SK-N-MC (cell line): ENCODE results near the gene ANKRD10.

Experiments
- DNase-seq: peaks from one replicate; pipeline ENCODE4 v3.0.0-alpha.2; 2011; ENCODE audit warnings: low read depth, low spot score
- H3K27ac ChIP-seq: fragments of 200-600 bp; sonication (generic); 2 replicates; pipeline ENCODE4 v1.5.1; 2016; ENCODE audit warnings: mixed run types
- H3K36me3 ChIP-seq: fragments of 200-600 bp; sonication (generic); 2 replicates; pipeline ENCODE4 v1.6.1; 2017; ENCODE audit warnings: antibody characterized with exemption, low read length, mixed read lengths; ENCODE audit not compliant: insufficient read depth
- H3K4me3 ChIP-seq: fragments of 200-600 bp; sonication (generic); 2 replicates; pipeline ENCODE4 v1.5.1; 2016
- H3K9ac ChIP-seq: fragments of 200-600 bp; sonication (generic); 2 replicates; pipeline ENCODE4 v1.8.0; 2017; ENCODE audit warnings: mixed run types, mixed read lengths; ENCODE audit not compliant: insufficient read length
- H3K9me3 ChIP-seq: fragments of 200-600 bp; sonication (generic); 2 replicates; pipeline ENCODE4 v1.6.1; 2017; ENCODE audit warnings: low read depth, mild to moderate bottlenecking, antibody characterized with exemption, low read length, moderate library complexity, mixed read lengths
- EZH2 ChIP-seq: fragments of 200-600 bp; sonication (generic); IDR thresholded peaks from one replicate; pipeline ENCODE4 v1.6.1; 2017; ENCODE audit warnings: antibody characterized with exemption
- FOXP2 ChIP-seq: optimal IDR thresholded peaks from 2 replicates; pipeline ENCODE3; 2011; ENCODE audit warnings: mild to moderate bottlenecking, moderate library complexity; ENCODE audit not compliant: insufficient read depth; ENCODE audit errors: extremely low read length, control extremely low read depth
- POLR2AphosphoS5 ChIP-seq: IDR thresholded peaks from 2 replicates; pipeline ENCODE4 v1.6.1; 2012; ENCODE audit warnings: mild to moderate bottlenecking, low read depth, low read length, borderline replicate concordance

Gene ANKRD10

DNA sequence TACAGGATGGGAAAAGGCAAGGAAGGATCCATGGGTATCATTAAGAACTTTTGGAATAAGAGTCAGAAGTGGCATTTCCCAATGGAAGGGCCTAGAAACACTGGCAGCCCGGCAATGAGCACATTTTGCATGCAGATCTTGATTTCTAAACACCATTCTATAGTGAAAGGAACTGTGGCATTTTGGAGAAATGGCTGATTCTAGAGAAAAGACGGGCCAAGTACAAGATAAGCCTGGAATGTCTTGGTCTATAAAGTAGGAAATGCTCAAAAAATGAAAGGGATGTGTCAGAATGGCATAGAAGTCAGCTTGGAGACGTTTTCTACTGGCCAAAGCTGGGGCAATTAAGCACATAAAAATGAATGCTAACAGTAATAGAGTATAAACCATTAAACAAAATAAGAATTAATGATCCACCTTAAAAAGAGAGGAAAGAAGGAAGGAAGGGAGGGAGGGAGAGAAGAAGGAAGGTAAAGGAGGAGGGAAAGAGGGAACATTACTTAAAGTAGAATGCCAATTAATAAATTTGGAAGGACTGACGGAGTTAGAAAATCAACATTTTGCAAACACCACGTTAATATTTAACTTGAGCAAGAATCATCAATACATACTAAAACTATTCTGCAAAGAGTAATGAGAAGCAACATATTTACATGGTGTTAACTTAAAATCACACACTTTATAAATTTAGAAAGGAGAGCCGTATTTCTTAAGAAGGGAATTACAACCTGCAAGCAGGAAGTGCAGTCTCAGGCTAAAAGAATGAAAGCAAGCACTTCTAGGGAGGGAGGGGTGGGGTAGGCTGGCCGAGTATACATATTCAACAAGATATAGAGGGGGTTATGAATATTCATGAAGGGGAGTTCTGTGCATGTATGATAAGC, 78.9 kb downstream of the ANKRD10 start:
- Histone ChIP-seq H3K9ac (no peak overlapping the region), H3K36me3 (no peaks in the 10 kb centered on the region), H3K4me3 (no peak overlapping the region), H3K9me3 (no peaks in the 10 kb centered on the region), H3K27ac (no peak overlapping the region)
- DNase-seq = no peak
- TF ChIP-seq EZH2 = no peak
- TF ChIP-seq FOXP2 = no peak
- TF ChIP-seq POLR2AphosphoS5 = no peak

- no peak for DNase-seq
- no peaks in the 10 kb centered on the region for H3K36me3 ChIP-seq
- no peak for TF ChIP-seq EZH2
- no peak for TF ChIP-seq POLR2AphosphoS5
- no peak for TF ChIP-seq FOXP2
- no peaks in the 10 kb centered on the region for H3K9me3 ChIP-seq
- no peak overlapping the region for H3K9ac ChIP-seq
- H3K4me3 ChIP-seq = no peak overlapping the region
- no peak overlapping the region for H3K27ac ChIP-seq
Measured at GRCh38 chr13:110834572-110834971, 80.3 kb downstream of the ANKRD10 start.

GRCh38 chr13:110832531-110832930, 82.3 kb downstream of the ANKRD10 start:
- H3K4me3 ChIP-seq = no peak overlapping the region
- H3K9ac ChIP-seq = no peak overlapping the region
- DNase-seq = no peak
- H3K36me3 ChIP-seq = no peaks in the 10 kb centered on the region
- TF ChIP-seq POLR2AphosphoS5 (no peak), EZH2 (no peak), FOXP2 (no peak)
- H3K9me3 ChIP-seq = no peaks in the 10 kb centered on the region
- no peak overlapping the region for H3K27ac ChIP-seq

DNA sequence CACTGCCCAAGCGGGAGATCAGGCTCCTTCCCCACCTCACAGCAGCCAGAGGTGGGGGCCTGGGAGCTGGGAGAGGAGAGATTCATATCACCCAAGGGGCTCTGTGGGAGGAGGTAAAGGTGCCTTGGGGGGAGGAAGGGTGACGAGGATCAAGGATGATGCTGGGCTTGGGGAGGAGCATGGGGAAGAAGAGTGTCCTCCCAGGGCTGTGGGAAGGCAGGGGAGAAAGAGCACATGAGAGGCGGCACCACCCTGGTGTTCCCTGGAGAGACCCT, 82.7 kb downstream of the ANKRD10 start:
- H3K9me3 ChIP-seq = no peaks in the 10 kb centered on the region
- no peak for DNase-seq
- no peaks in the 10 kb centered on the region for H3K36me3 ChIP-seq
- H3K4me3 ChIP-seq = no peak overlapping the region
- TF ChIP-seq EZH2 (no peak), POLR2AphosphoS5 (no peak), FOXP2 (no peak)
- H3K27ac ChIP-seq = no peak overlapping the region
- no peak overlapping the region for H3K9ac ChIP-seq

DNA sequence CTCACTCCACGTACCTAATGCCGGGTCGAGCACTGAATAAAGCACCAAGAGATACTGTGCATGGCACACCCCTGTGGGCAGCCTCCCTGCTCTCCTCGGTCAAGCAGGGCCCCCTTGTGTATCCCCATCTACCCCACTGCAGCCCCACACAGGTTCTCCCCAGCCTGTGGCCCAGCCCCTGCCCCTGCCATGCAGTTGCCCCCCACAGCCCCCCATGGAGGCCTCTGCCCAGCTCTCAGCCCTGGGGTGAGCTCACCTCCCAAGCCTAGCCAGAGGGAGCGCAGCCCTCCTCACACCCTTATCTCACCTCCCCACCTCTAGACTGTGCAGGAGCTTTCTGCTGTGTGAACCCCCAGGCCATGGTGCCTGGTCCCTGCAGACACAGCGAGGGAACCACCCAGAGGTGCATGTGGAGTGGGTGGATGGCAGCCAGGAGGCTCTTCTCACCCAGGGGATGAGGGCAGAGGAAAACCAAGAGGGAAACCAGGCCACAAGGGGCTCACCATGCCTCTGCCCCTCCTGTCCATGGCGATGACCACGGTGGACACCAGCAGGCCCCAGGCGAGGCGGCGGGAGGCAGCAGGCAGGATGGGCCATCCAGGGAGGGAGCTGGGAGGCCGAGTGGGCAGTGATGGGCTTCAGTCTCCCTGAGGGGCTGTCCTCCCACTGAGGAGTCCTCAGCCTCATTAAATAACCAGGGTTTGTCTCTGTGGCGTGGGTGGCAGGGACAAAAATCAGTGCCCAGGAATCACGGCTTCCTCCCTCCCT, 83.2 kb downstream of the ANKRD10 start:
- Histone ChIP-seq H3K4me3 (no peak overlapping the region), H3K9me3 (no peaks in the 10 kb centered on the region), H3K36me3 (no peaks in the 10 kb centered on the region), H3K27ac (no peak overlapping the region), H3K9ac (no peak overlapping the region)
- TF ChIP-seq POLR2AphosphoS5 = no peak
- no peak for TF ChIP-seq FOXP2
- no peak for TF ChIP-seq EZH2
- no peak for DNase-seq

DNA sequence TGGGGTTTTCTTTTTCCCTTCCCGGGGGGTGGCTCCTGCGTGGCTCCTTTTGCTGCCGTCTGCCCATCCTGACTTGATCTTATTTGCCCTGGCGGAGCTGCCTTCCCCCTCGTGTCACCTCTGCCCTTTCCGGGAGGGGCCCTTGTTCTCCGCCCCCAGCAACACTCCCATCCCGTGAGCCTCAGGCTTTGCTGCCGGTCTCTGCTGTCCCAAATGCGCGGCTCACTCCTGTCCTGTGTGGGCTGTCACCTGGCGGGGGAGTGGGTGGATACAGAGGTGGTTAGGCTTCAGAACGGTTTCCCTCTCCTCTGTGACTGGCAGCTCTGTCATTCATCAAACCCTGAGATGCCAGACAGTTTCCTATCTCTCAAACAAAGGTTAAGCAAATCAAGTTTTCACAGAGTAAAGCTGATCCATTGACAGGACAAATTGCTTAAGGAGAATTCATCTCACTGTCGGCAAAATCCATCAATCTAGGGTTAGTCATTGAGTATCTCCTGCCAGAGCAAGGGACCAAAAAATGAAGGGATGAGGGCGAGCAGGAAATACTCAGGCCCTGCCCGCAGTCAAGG, 84.0 kb downstream of the ANKRD10 start:
- Histone ChIP-seq H3K9ac (no peak overlapping the region), H3K9me3 (no peaks in the 10 kb centered on the region), H3K36me3 (no peaks in the 10 kb centered on the region), H3K4me3 (no peak overlapping the region), H3K27ac (no peak overlapping the region)
- DNase-seq = no peak
- no peak for TF ChIP-seq FOXP2
- TF ChIP-seq EZH2 = no peak
- no peak for TF ChIP-seq POLR2AphosphoS5

- Histone ChIP-seq H3K9ac (no peak overlapping the region), H3K9me3 (no peaks in the 10 kb centered on the region), H3K36me3 (no peaks in the 10 kb centered on the region), H3K27ac (no peak overlapping the region), H3K4me3 (no peak overlapping the region)
- no peak for DNase-seq
- no peak for TF ChIP-seq FOXP2
- no peak for TF ChIP-seq POLR2AphosphoS5
- no peak for TF ChIP-seq EZH2
Measured at GRCh38 chr13:110830331-110830730, 84.5 kb downstream of the ANKRD10 start.

- no peak for TF ChIP-seq EZH2
- no peak for TF ChIP-seq POLR2AphosphoS5
- no peak for TF ChIP-seq FOXP2
- no peaks in the 10 kb centered on the region for H3K36me3 ChIP-seq
- no peak overlapping the region for H3K9ac ChIP-seq
- no peak overlapping the region for H3K4me3 ChIP-seq
- H3K9me3 ChIP-seq = no peaks in the 10 kb centered on the region
- H3K27ac ChIP-seq = no peak overlapping the region
- no peak for DNase-seq
Measured at GRCh38 chr13:110829486-110829885, 85.4 kb downstream of the ANKRD10 start.

DNA sequence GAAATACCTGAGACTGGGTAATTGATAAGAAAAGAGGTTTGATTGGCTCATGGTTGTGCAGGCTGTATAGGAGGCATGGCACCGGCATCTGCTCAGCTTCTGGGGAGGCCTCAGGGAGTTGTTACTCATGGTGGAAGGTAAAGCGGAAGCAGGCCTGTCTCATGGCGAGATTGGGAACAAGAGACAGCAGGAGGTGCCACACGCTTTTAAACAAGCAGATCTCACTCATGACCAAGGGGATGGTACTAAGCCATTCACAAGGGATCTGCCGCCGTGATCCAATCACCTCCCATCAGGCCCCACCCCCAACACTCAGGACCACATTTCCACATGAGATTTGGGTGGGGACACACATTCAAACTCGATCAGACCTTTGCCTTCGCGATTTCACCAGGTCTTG, 86.2 kb downstream of the ANKRD10 start:
- no peaks in the 10 kb centered on the region for H3K9me3 ChIP-seq
- H3K9ac ChIP-seq = no peak overlapping the region
- no peak overlapping the region for H3K4me3 ChIP-seq
- no peaks in the 10 kb centered on the region for H3K36me3 ChIP-seq
- DNase-seq = no peak
- TF ChIP-seq EZH2 = no peak
- TF ChIP-seq POLR2AphosphoS5 = no peak
- H3K27ac ChIP-seq = no peak overlapping the region
